NT2/D1 (cell line): ENCODE results near the gene XCR1.
"Not testable (repeated sequence)": the region's sequence is repeated elsewhere in the genome, so short reads cannot be mapped to it uniquely, and the experiment has no call there.

Source experiments
- SUZ12 ChIP-seq: IDR thresholded peaks from 2 replicates; pipeline ENCODE4 v1.6.1; 2011; ENCODE audit not compliant: insufficient read length, insufficient read depth; ENCODE audit errors: extremely low read depth
- YY1 ChIP-seq: IDR thresholded peaks from 2 replicates; pipeline ENCODE4 v1.6.1; 2011; ENCODE audit not compliant: insufficient read length, insufficient read depth

DNA sequence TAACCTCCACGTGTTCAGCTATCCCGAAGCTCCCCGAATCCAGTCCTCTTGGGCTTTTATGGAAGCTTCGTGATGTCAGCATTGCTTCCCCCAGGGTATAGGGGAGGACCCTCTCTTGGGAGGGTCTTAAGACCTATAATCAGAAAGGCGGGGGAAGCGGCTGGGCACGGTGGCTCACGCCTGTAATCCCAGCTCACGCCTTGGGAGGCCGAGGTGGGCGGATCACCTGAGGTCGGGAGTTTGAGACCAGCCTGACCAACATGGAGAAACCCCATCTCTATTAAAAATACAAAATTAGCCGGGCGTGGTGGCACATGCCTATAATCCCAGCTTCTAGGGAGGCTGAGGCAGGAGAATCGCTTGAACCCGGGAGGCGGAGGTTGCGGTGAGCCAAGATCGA is 29.8 kb downstream of the XCR1 start:
- TF ChIP-seq YY1, SUZ12: not testable (repeated sequence)
